EL (cell line): ENCODE results near the gene UCP3.

Experiments
- DNase-seq: peaks from one replicate; pipeline ENCODE4 v3.0.0-alpha.2; 2016

Gene UCP3

GRCh38 chr11:73950869-73951710 lies 57.8 kb downstream of the UCP3 start, which contains the start of gene DNAJB13:
TSS of gene DNAJB13 (plus strand) at chr11:73951026. CDS start at chr11:73951070, 44 bp downstream.
- peak; percentile 50 for DNase-seq
